ELR (cell line): ENCODE data around the gene RBM44.
A peak's percentile ranks its signal among the peaks of the same experiment; 100 is the strongest.
"Not testable (repeated sequence)": the region's sequence is repeated elsewhere in the genome, so short reads cannot be mapped to it uniquely, and the experiment has no call there.

Experiments
- DNase-seq: peaks from one replicate; pipeline ENCODE4 v3.0.0-alpha.2; 2015; ENCODE audit warnings: low read depth

RBM44 gene

GRCh38 chr2:237858294-237859081, 59.9 kb downstream of the RBM44 start:
- peak; percentile 82 for DNase-seq

- DNase-seq, result no peak
Measured at GRCh38 chr2:237859082-237859433, 60.5 kb downstream of the RBM44 start.

GRCh38 chr2:237859533-237860272, 61.1 kb downstream of the RBM44 start, which contains the start of gene RAMP1:
Gene RAMP1 (plus strand): TSS chr2:237859623. CDS start chr2:237859676, 53 bp downstream.
- peak; percentile 32 for DNase-seq

GRCh38 chr2:237860273-237860935, 61.8 kb downstream of the RBM44 start:
- no peak for DNase-seq

- DNase-seq, result no peak
Measured at GRCh38 chr2:237861875-237862527, 63.4 kb downstream of the RBM44 start.

GRCh38 chr2:237862528-237862895, 63.9 kb downstream of the RBM44 start:
- no peak for DNase-seq

- DNase-seq, result no peak
Measured at GRCh38 chr2:237863102-237863511, 64.5 kb downstream of the RBM44 start.

- DNase-seq, result no peak
Measured at GRCh38 chr2:237863689-237864443, 65.3 kb downstream of the RBM44 start.

GRCh38 chr2:237864444-237864931, 65.9 kb downstream of the RBM44 start:
- DNase-seq, result no peak

- DNase-seq, result peak; percentile 66
Measured at GRCh38 chr2:237864940-237865622, 66.5 kb downstream of the RBM44 start.

GRCh38 chr2:237865623-237866041, 67.1 kb downstream of the RBM44 start:
- DNase-seq, result peak; percentile 43

GRCh38 chr2:237866101-237866621, 67.6 kb downstream of the RBM44 start:
- peak; percentile 72 for DNase-seq

- no peak for DNase-seq
Measured at GRCh38 chr2:237867465-237867864, 68.9 kb downstream of the RBM44 start.

- DNase-seq, result not testable (repeated sequence)
Measured at GRCh38 chr2:237868074-237868473, 69.5 kb downstream of the RBM44 start.

- DNase-seq, result no peak
Measured at GRCh38 chr2:237868631-237869342, 70.2 kb downstream of the RBM44 start.

- no peak for DNase-seq
Measured at GRCh38 chr2:237869343-237870102, 70.9 kb downstream of the RBM44 start.

- DNase-seq, result no peak
Measured at GRCh38 chr2:237870126-237870525, 71.5 kb downstream of the RBM44 start.

GRCh38 chr2:237870754-237871651, 72.4 kb downstream of the RBM44 start:
- no peak for DNase-seq
